ENCODE data around the gene MRPS5.

Gene MRPS5

DNA sequence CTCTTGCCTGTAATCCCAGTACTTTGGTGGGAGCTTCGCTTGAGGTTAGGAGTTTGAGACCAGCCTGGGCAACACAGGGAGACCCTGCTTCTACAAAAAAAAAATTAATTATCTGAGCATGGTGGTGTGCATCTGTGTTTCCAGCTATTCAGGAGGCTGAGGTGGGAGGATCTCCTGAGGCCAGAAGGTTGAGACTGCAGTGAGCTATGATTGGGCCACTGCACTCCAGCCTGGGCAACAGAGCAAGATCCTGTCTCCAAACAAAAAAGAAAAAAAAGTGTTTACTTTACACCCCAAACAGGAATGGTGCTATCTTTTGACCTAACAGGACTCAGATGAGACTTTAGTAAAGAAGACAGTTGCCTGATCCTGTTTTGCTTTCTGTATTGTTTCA is 60.5 kb downstream of the MRPS5 start:
- DNase-seq = no peak
- Histone ChIP-seq H2BK120ac (ENCODE audit: low read depth, low read length) (no peak overlapping the region), H3K27ac (ENCODE audit: low read length, poor library complexity, severe bottlenecking) (no peak overlapping the region), H2AFZ (ENCODE audit: low read depth, low read length) (no peak overlapping the region), H3K27me3 (ENCODE audit: control insufficient read depth in 1 of 2, insufficient read depth in 1 of 2, low read length in 2 of 2) (peaks cover 18 to 74% of the 10 kb centered on the region in 2 experiments), H2BK15ac (ENCODE audit: low read depth, poor library complexity, severe bottlenecking) (no peak overlapping the region), H3K4ac (ENCODE audit: low read depth in 1 of 2, low read length in 2 of 2) (no peak overlapping the region), H2BK5ac (ENCODE audit: low read depth, low read length, poor library complexity, severe bottlenecking) (no peak overlapping the region), H2AK5ac (ENCODE audit: low read length, severe bottlenecking) (no peak overlapping the region), H3K4me1 (ENCODE audit: control insufficient read depth, insufficient read depth, low read depth, low read length) (peaks cover 7% of the 10 kb centered on the region), H3K9me3 (ENCODE audit: control insufficient read depth, low read length) (no peaks in the 10 kb centered on the region), H3K4me2 (ENCODE audit: low read length, poor library complexity, severe bottlenecking) (no peak overlapping the region), H3K23ac (ENCODE audit: low read length in 2 of 2) (no peak overlapping the region), H3K4me3 (ENCODE audit: insufficient read depth in 1 of 2, low read depth in 1 of 2, low read length in 2 of 2) (no peak overlapping the region), H2BK12ac (ENCODE audit: low read length in 2 of 2) (no peak overlapping the region), H3K9ac (ENCODE audit: low read length) (no peak overlapping the region), H3K79me1 (replicated peaks; ENCODE audit: low read length, poor library complexity, severe bottlenecking) (no peaks in the 10 kb centered on the region), H3K36me3 (ENCODE audit: control insufficient read depth in 1 of 2, insufficient read depth in 2 of 2, low read depth in 1 of 2, low read length in 2 of 2) (no peaks in the 10 kb centered on the region), H4K91ac (ENCODE audit: low read length) (no peak overlapping the region), H3K14ac (ENCODE audit: low read length in 2 of 2) (no peak overlapping the region), H4K8ac (ENCODE audit: low read length) (no peak overlapping the region), H3K18ac (ENCODE audit: low read depth in 1 of 2, low read length in 2 of 2) (no peak overlapping the region)
- 60% methylated on average over 1 of the region's 1 CpG for WGBS

DNA sequence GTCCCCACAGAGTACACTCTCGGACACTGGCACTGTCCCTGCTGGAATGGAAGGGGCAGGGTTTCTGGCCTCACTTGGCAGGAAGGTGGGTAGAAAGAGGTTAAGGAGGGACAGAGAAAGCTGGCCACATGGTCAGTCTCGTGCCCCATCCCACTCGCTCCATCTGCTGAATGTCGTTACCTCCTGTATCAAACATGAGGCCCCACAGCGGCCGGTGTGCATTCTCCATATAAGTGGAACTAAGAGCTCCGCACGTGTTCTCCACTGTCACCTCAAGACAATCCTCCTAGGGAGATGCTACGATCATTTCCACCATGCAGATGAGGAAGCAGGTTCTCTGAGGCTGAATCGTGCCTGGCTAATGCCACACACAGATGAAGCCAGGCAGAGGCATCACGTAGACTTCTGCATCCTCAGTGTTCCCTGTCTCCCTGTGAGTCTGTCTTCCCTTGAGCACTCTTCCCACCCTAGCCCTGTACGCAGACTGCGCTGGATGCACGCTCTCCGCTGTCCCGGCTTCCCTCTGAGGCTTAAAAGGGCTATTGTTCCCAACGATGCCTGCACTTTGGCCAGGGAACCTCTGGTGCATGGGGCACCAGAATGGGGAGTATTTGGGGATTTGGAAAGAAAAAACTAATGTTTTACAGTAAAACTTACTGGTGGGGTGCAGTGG is 61.0 kb downstream of the MRPS5 start:
- Histone ChIP-seq H3K4me1 (ENCODE audit: control insufficient read depth, insufficient read depth, low read depth, low read length) (peaks cover 7% of the 10 kb centered on the region), H3K79me1 (replicated peaks; ENCODE audit: low read length, poor library complexity, severe bottlenecking) (no peaks in the 10 kb centered on the region), H2BK12ac (ENCODE audit: low read length in 2 of 2) (no peak overlapping the region), H3K9ac (ENCODE audit: low read length) (no peak overlapping the region), H3K4ac (ENCODE audit: low read depth in 1 of 2, low read length in 2 of 2) (no peak overlapping the region), H3K36me3 (ENCODE audit: control insufficient read depth in 1 of 2, insufficient read depth in 2 of 2, low read depth in 1 of 2, low read length in 2 of 2) (no peaks in the 10 kb centered on the region), H3K14ac (ENCODE audit: low read length in 2 of 2) (no peak overlapping the region), H3K4me3 (ENCODE audit: insufficient read depth in 1 of 2, low read depth in 1 of 2, low read length in 2 of 2) (no peak overlapping the region), H3K18ac (ENCODE audit: low read depth in 1 of 2, low read length in 2 of 2) (no peak overlapping the region), H3K27me3 (ENCODE audit: control insufficient read depth in 1 of 2, insufficient read depth in 1 of 2, low read length in 2 of 2) (peaks cover 18 to 79% of the 10 kb centered on the region in 2 experiments), H3K4me2 (ENCODE audit: low read length, poor library complexity, severe bottlenecking) (no peak overlapping the region), H2AFZ (ENCODE audit: low read depth, low read length) (no peak overlapping the region), H4K91ac (ENCODE audit: low read length) (no peak overlapping the region), H3K27ac (ENCODE audit: low read length, poor library complexity, severe bottlenecking) (no peak overlapping the region), H4K8ac (ENCODE audit: low read length) (no peak overlapping the region), H2BK120ac (ENCODE audit: low read depth, low read length) (no peak overlapping the region), H2BK15ac (ENCODE audit: low read depth, poor library complexity, severe bottlenecking) (no peak overlapping the region), H3K23ac (ENCODE audit: low read length in 2 of 2) (no peak overlapping the region), H2BK5ac (ENCODE audit: low read depth, low read length, poor library complexity, severe bottlenecking) (no peak overlapping the region), H2AK5ac (ENCODE audit: low read length, severe bottlenecking) (no peak overlapping the region), H3K9me3 (ENCODE audit: control insufficient read depth, low read length) (no peaks in the 10 kb centered on the region)
- WGBS = 79% methylated on average over 17 of the region's 17 CpGs
- DNase-seq = no peak

DNA sequence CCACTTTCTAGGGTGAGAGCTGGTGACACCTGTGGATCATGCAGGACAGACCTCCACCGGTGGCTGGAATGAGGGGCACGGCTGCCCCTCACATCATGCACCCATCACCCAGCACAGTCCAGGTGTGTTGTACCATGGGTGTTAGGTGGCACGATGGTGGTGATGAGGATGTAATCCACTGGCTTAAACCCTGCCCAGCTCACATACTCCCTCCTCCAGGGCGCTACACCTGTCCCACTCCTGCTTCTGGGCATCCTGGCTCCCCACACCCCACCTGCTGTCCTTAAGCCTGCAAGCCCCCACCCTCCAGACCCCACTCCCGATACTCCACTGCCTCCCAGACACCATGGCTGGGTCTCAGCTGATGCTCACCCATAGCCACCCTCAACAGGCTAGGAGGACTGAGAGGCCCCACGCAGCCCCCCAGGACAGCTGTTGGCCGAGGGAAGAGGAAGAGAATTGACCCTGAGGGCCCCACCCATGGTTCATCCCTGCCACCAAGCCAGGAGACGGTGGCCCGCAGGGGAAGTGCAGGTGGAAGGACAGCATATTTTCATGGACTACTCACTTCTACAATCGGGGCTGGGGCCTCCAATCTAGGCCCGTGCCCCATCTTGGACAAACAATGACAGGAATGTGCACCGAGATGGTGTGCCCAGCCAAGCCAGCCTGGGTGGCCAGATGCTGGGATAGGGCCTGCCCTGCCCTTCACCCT is 61.8 kb downstream of the MRPS5 start:
- Histone ChIP-seq H2BK12ac (ENCODE audit: low read length in 2 of 2) (no peak overlapping the region), H3K9me3 (ENCODE audit: control insufficient read depth, low read length) (no peaks in the 10 kb centered on the region), H3K4me1 (ENCODE audit: control insufficient read depth, insufficient read depth, low read depth, low read length) (peaks cover 7% of the 10 kb centered on the region), H2AFZ (ENCODE audit: low read depth, low read length) (no peak overlapping the region), H3K9ac (ENCODE audit: low read length) (no peak overlapping the region), H3K23ac (ENCODE audit: low read length in 2 of 2) (no peak overlapping the region), H3K18ac (ENCODE audit: low read depth in 1 of 2, low read length in 2 of 2) (no peak overlapping the region), H3K4ac (ENCODE audit: low read depth in 1 of 2, low read length in 2 of 2) (no peak overlapping the region), H3K79me1 (replicated peaks; ENCODE audit: low read length, poor library complexity, severe bottlenecking) (no peaks in the 10 kb centered on the region), H3K4me3 (ENCODE audit: insufficient read depth in 1 of 2, low read depth in 1 of 2, low read length in 2 of 2) (no peak overlapping the region), H3K36me3 (ENCODE audit: control insufficient read depth in 1 of 2, insufficient read depth in 2 of 2, low read depth in 1 of 2, low read length in 2 of 2) (no peaks in the 10 kb centered on the region), H3K14ac (ENCODE audit: low read length in 2 of 2) (no peak overlapping the region), H3K27me3 (ENCODE audit: control insufficient read depth in 1 of 2, insufficient read depth in 1 of 2, low read length in 2 of 2) (peaks cover 18 to 85% of the 10 kb centered on the region in 2 experiments), H4K8ac (ENCODE audit: low read length) (no peak overlapping the region), H2AK5ac (ENCODE audit: low read length, severe bottlenecking) (no peak overlapping the region), H3K27ac (ENCODE audit: low read length, poor library complexity, severe bottlenecking) (no peak overlapping the region), H2BK5ac (ENCODE audit: low read depth, low read length, poor library complexity, severe bottlenecking) (no peak overlapping the region), H2BK15ac (ENCODE audit: low read depth, poor library complexity, severe bottlenecking) (no peak overlapping the region), H3K4me2 (ENCODE audit: low read length, poor library complexity, severe bottlenecking) (no peak overlapping the region), H2BK120ac (ENCODE audit: low read depth, low read length) (no peak overlapping the region), H4K91ac (ENCODE audit: low read length) (no peak overlapping the region)
- DNase-seq = no peak
- WGBS = 77% methylated on average over 11 of the region's 12 CpGs

DNA sequence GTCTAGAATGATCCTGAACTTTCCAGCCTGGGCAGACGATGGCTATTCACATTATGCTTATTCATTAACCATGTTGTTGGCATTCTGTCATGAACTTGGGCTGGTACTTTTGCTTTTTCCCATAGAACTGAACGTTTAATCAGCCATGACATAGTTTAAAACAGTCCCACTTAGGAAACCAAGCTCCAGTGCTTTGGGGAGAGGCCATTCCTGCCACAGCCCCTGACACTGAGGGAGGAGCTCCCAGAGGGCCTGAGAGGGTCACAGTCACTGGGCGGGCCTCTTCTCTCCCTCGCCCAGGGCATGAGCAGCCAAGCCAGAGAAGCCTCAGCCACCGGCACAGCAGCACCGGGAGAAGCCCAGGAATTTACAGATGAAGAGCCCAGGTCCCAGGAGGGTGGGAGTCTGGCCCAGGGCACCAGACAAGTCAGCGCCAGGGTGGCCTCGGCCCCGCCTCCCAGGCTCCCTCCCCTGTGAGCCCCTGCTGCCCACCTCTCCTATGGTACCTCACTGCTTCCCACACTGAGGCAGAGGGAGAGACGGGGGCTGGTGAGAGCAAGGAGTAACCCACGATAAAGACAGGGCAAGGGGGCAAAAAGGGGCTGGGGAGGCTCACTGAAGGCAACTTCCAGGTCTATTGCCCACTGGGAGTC is 62.5 kb downstream of the MRPS5 start:
- no peak overlapping the region for H2BK120ac ChIP-seq (ENCODE audit: low read depth, low read length)
- H3K18ac ChIP-seq (ENCODE audit: low read depth in 1 of 2, low read length in 2 of 2) = no peak overlapping the region
- no peak overlapping the region for H2AK5ac ChIP-seq (ENCODE audit: low read length, severe bottlenecking)
- WGBS = 57% methylated on average over 6 of the region's 11 CpGs
- H3K9ac ChIP-seq (ENCODE audit: low read length) = no peak overlapping the region
- no peak overlapping the region for H3K14ac ChIP-seq (ENCODE audit: low read length in 2 of 2)
- peaks cover 20 to 92% of the 10 kb centered on the region in 2 experiments for H3K27me3 ChIP-seq (ENCODE audit: control insufficient read depth in 1 of 2, insufficient read depth in 1 of 2, low read length in 2 of 2)
- no peak overlapping the region for H3K4me3 ChIP-seq (ENCODE audit: insufficient read depth in 1 of 2, low read depth in 1 of 2, low read length in 2 of 2)
- H3K79me1 ChIP-seq (replicated peaks; ENCODE audit: low read length, poor library complexity, severe bottlenecking) = no peaks in the 10 kb centered on the region
- no peak overlapping the region for H3K4me2 ChIP-seq (ENCODE audit: low read length, poor library complexity, severe bottlenecking)
- H2BK12ac ChIP-seq (ENCODE audit: low read length in 2 of 2) = no peak overlapping the region
- H4K91ac ChIP-seq (ENCODE audit: low read length) = no peak overlapping the region
- H3K36me3 ChIP-seq (ENCODE audit: control insufficient read depth in 1 of 2, insufficient read depth in 2 of 2, low read depth in 1 of 2, low read length in 2 of 2) = no peaks in the 10 kb centered on the region
- H3K4ac ChIP-seq (ENCODE audit: low read depth in 1 of 2, low read length in 2 of 2) = no peak overlapping the region
- H4K8ac ChIP-seq (ENCODE audit: low read length) = no peak overlapping the region
- no peak overlapping the region for H2BK5ac ChIP-seq (ENCODE audit: low read depth, low read length, poor library complexity, severe bottlenecking)
- peaks cover 7% of the 10 kb centered on the region for H3K4me1 ChIP-seq (ENCODE audit: control insufficient read depth, insufficient read depth, low read depth, low read length)
- H2BK15ac ChIP-seq (ENCODE audit: low read depth, poor library complexity, severe bottlenecking) = no peak overlapping the region
- no peak overlapping the region for H2AFZ ChIP-seq (ENCODE audit: low read depth, low read length)
- DNase-seq = no peak
- no peak overlapping the region for H3K27ac ChIP-seq (ENCODE audit: low read length, poor library complexity, severe bottlenecking)
- no peak overlapping the region for H3K23ac ChIP-seq (ENCODE audit: low read length in 2 of 2)
- H3K9me3 ChIP-seq (ENCODE audit: control insufficient read depth, low read length) = no peaks in the 10 kb centered on the region
